GM21526 (cell line): ENCODE measurements around the gene DDN.
A peak's percentile ranks its signal among the peaks of the same experiment; 100 is the strongest.

Experiments
- ATAC-seq: cut with Tn5 transposase; IDR thresholded peaks from one replicate; pipeline ENCODE4 v1.9.1; 2021; ENCODE audit warnings: moderate library complexity; ENCODE audit not compliant: unreplicated experiment, low FRiP score

The DDN gene

GRCh38 chr12:48969833-48970701, 29.1 kb downstream of the DDN start:
- no peak for ATAC-seq

GRCh38 chr12:48969160-48969771, 29.9 kb downstream of the DDN start:
- ATAC-seq = no peak

- no peak for ATAC-seq
Observed at GRCh38 chr12:48968467-48968866, 30.7 kb downstream of the DDN start.

- ATAC-seq = no peak
Observed at GRCh38 chr12:48967991-48968390, 31.2 kb downstream of the DDN start.

- ATAC-seq = no peak
Observed at GRCh38 chr12:48966177-48966895, 32.8 kb downstream of the DDN start.

- no peak for ATAC-seq
Observed at GRCh38 chr12:48965298-48965838, 33.8 kb downstream of the DDN start.

GRCh38 chr12:48961801-48962200, 37.4 kb downstream of the DDN start:
- no peak for ATAC-seq

- ATAC-seq = no peak
Observed at GRCh38 chr12:48961331-48961730, 37.8 kb downstream of the DDN start.

GRCh38 chr12:48960834-48961233, 38.3 kb downstream of the DDN start:
- no peak for ATAC-seq

GRCh38 chr12:48958049-48958388, 41.2 kb downstream of the DDN start:
- ATAC-seq = no peak

- peak; percentile 82 for ATAC-seq
Observed at GRCh38 chr12:48957141-48958048, 41.8 kb downstream of the DDN start, which contains the start of gene ARF3. TSS of gene ARF3 (minus strand) at chr12:48957487. CDS start at chr12:48941095, 16,392 bp downstream.

- ATAC-seq = no peak
Observed at GRCh38 chr12:48956279-48957140, 42.7 kb downstream of the DDN start.

- ATAC-seq = no peak
Observed at GRCh38 chr12:48954841-48955501, 44.2 kb downstream of the DDN start.

GRCh38 chr12:48954061-48954460, 45.1 kb downstream of the DDN start:
- ATAC-seq = no peak

- no peak for ATAC-seq
Observed at GRCh38 chr12:48952691-48953090, 46.5 kb downstream of the DDN start.

GRCh38 chr12:48947727-48948126, 51.4 kb downstream of the DDN start:
- ATAC-seq = no peak

GRCh38 chr12:48946943-48947342, 52.2 kb downstream of the DDN start:
- no peak for ATAC-seq

GRCh38 chr12:48946205-48946604, 53.0 kb downstream of the DDN start:
- ATAC-seq = no peak
